Lower lobe of right lung (tissue), 2 donors: ENCODE measurements around the gene ZNF598. TPM values are rescaled to one million over a fixed set of nuclear protein-coding genes. Genes with fewer than 3 reads are reported as not detected.

Experiments used
- ATAC-seq, 2 donors: fragments of 200-7000 bp; cut with Tn5 transposase; one replicate each; pipeline ENCODE4 v1.9.1; 2020 to 2022; ENCODE audit warnings: mild to moderate bottlenecking in 2 of 2, moderate library complexity in 2 of 2
- DNase-seq: peaks from one replicate; pipeline ENCODE4 v3.0.0-alpha.2; 2020
- H3K27ac ChIP-seq: fragments of 200-600 bp; one replicate; pipeline ENCODE4 v1.8.0; 2022
- H3K27me3 ChIP-seq: fragments of 200-600 bp; one replicate; pipeline ENCODE4 v1.8.0; 2022; ENCODE audit warnings: low read depth
- H3K36me3 ChIP-seq: fragments of 200-600 bp; one replicate; pipeline ENCODE4 v1.8.0; 2022; ENCODE audit warnings: mild to moderate bottlenecking
- H3K4me1 ChIP-seq: fragments of 200-600 bp; one replicate; pipeline ENCODE4 v1.8.0; 2022
- H3K4me3 ChIP-seq: fragments of 200-600 bp; one replicate; pipeline ENCODE4 v1.8.0; 2022; ENCODE audit warnings: mild to moderate bottlenecking
- H3K9me3 ChIP-seq: fragments of 200-600 bp; one replicate; pipeline ENCODE4 v1.8.0; 2022
- CTCF ChIP-seq: fragments of 200-600 bp; IDR thresholded peaks from one replicate; pipeline ENCODE4 v1.8.0; 2022; ENCODE audit warnings: antibody characterized with exemption, mild to moderate bottlenecking
- intact Hi-C: fragments of 100-400 bp; cut with DNase I; formaldehyde crosslinking; loops from one replicate; pipeline ENCODE4 v1.11.0; 2022
- total RNA-seq: library from RNA; stranded (reverse); fragmentation: NEBNext Ultra II Directional; extraction: Animal tissue kit (Norgen Biotek cat#: 25700); gene quantifications from one replicate; pipeline ENCODE4 v1.2.1, GENCODE V29; 2021
- donor health status: DM: no; HTN: yes; CAD: no; lungs with severe emphysema.

ZNF598 gene
- total RNA-seq, 1 donor from 2014 or later: 27.2 TPM

- intact Hi-C loops: loop anchor here (10.0 kb wide), 1 partner anchor 117 kb away; the partner anchor contains the start of gene RAB26
- Histone ChIP-seq H3K27me3 (peaks cover 7% of the 10 kb centered on the region), H3K27ac (peak overlapping the region; percentile 92), H3K9me3 (no peaks in the 10 kb centered on the region), H3K36me3 (peaks cover 16% of the 10 kb centered on the region), H3K4me1 (peaks cover 80% of the 10 kb centered on the region), H3K4me3 (peak overlapping the region; percentile 84)
- DNase-seq (no peak), ATAC-seq (no peak)
- no peak for TF ChIP-seq CTCF
These were observed 17.7 kb upstream of the ZNF598 start for GRCh38 chr16:2027024-2028010.

GRCh38 chr16:2026461-2027023 is 16.9 kb upstream of the ZNF598 start, which contains the start of gene NHERF2:
TSS of gene NHERF2 (plus strand) at chr16:2026902. CDS start at chr16:2027006, 104 bp downstream.
- Histone ChIP-seq H3K36me3 (peaks cover 16% of the 10 kb centered on the region), H3K9me3 (no peaks in the 10 kb centered on the region), H3K27ac (peak within 1 kb of the TSS; percentile 92), H3K4me1 (peaks cover 74% of the 10 kb centered on the region), H3K27me3 (peaks cover 11% of the 10 kb centered on the region), H3K4me3 (peak within 1 kb of the TSS; percentile 84)
- intact Hi-C loops: loop anchor here (10.0 kb wide), 1 partner anchor 118 kb away; the partner anchor contains the start of gene RAB26
- DNase-seq (no peak), ATAC-seq (peak; percentile 2 to 30)
- TF ChIP-seq CTCF: no peak

- DNase-seq: no peak
- peaks cover 16% of the 10 kb centered on the region for H3K27me3 ChIP-seq
- intact Hi-C loops: loop anchor here (10.0 kb wide), 1 partner anchor 119 kb away; the partner anchor contains the start of gene RAB26
- no peaks in the 10 kb centered on the region for H3K9me3 ChIP-seq
- peak overlapping the region; percentile 84 for H3K4me3 ChIP-seq
- ATAC-seq: no peak
- H3K27ac ChIP-seq: peak overlapping the region; percentile 78
- peaks cover 14% of the 10 kb centered on the region for H3K36me3 ChIP-seq
- H3K4me1 ChIP-seq: peaks cover 74% of the 10 kb centered on the region
- no peak for TF ChIP-seq CTCF
These were observed 16.3 kb upstream of the ZNF598 start for GRCh38 chr16:2025878-2026460.

- ATAC-seq: no peak
- Histone ChIP-seq H3K9me3 (no peaks in the 10 kb centered on the region), H3K27me3 (peaks cover 24% of the 10 kb centered on the region), H3K4me1 (peaks cover 72% of the 10 kb centered on the region), H3K27ac (peak overlapping the region; percentile 85), H3K36me3 (peaks cover 7% of the 10 kb centered on the region), H3K4me3 (no peak overlapping the region)
- no peak for DNase-seq
- TF ChIP-seq CTCF: no peak
- intact Hi-C loops: loop anchor here (10.0 kb wide), 1 partner anchor 120 kb away; the partner anchor contains the start of gene RAB26
These were observed 15.6 kb upstream of the ZNF598 start for GRCh38 chr16:2025251-2025650.

GRCh38 chr16:2024032-2024420 is 14.4 kb upstream of the ZNF598 start:
- no peaks in the 10 kb centered on the region for H3K9me3 ChIP-seq
- no peak for DNase-seq
- ATAC-seq: no peak
- no peaks in the 10 kb centered on the region for H3K36me3 ChIP-seq
- intact Hi-C loops: loop anchor here (10.0 kb wide), 1 partner anchor 121 kb away; the partner anchor contains the start of gene RAB26
- H3K27me3 ChIP-seq: peaks cover 36% of the 10 kb centered on the region
- peak overlapping the region; percentile 53 for H3K4me3 ChIP-seq
- peak overlapping the region; percentile 85 for H3K27ac ChIP-seq
- H3K4me1 ChIP-seq: peaks cover 67% of the 10 kb centered on the region
- TF ChIP-seq CTCF: no peak
